HG03378 (cell line): Measurements from ENCODE around the gene RD3L.
A peak's percentile ranks its signal among the peaks of the same experiment; 100 is the strongest.

Experiments
- ATAC-seq: cut with Tn5 transposase; IDR thresholded peaks from one replicate; pipeline ENCODE4 v1.9.1; 2021; ENCODE audit warnings: mild to moderate bottlenecking, moderate library complexity; ENCODE audit not compliant: unreplicated experiment

RD3L gene

DNA sequence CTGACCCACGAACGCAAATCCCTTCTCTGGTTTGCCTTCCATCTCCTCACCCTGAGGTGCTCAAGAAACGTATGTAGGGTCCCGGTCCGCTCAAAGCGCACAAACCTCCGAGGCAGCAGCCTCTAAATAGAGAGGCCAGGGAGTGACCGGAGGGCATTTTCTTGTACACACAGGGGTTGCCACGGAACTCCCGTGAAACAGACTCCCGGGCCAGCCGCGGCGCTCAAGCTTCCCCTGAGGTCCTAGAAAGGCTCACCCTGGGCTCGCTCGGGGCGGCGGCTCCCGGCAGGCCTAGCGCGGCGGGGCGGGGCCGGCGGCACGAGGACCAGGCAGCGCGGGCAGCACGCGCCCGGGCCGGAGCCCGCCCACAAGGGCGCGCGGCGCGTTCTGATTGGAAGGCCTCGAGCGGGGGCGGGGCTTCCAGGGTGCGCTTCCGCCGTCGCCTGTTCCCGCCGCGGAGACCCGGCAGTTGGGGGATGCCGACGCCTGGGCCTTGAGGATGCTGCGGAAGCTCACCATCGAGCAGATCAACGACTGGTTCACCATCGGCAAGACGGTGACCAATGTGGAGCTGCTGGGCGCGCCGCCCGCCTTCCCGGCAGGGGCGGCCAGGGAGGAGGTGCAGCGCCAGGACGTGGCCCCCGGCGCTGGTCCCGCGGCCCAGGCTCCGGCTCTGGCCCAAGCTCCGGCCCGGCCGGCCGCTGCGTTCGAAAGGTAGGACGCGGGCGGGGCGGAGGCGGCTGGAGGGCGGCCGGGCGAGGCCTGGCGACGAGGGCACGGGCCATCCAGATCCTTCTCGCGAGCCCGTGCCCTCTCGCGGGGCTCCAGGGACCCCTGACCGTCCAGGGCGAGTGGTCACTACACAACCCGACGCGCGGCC, 14.1 kb downstream of the RD3L start, which contains the start of gene TDRD9:
TSS of gene TDRD9 (plus strand) at position 446 of the 880 bp plus-strand sequence. CDS start at position 500, 54 bp downstream.
- ATAC-seq, result no peak

DNA sequence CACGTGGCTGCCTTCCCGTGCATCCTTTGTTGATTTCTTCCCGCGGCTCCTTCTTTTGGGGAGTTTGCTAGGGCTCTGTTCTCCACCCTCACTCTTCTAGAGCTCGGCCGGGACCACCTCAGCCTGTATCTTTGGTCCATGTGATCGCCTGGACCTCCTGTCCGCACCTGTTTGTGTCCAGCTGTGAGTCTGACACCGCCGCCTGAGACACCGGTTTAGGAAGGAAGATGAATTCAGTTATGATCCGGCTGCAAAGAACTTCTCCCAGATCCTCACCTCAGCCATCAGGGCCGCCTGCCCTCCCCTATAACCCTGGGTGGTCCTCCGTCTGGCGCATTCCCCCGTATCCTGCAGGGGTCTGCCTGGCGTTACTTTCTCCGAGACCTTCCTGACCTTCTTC, 14.8 kb downstream of the RD3L start:
- ATAC-seq, result no peak

DNA sequence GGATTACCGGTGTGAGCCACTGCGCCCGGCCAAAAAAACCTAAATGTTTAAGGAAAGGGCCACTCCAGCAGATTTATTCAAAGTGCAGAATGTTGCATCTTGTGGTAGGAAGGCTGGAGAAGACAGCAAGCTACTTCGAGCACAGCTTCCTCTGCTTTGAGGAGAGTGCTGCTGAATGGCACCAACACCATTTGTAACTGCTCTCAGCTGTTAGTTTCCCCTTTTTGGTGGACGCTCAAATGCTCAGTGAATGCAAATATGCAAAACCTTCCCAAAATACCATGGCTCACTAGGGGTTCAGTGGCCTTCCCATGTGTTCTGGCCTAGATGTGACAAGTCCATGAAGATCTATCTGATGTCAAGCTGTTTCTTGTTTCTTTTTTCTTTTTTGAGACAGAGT, 17.0 kb downstream of the RD3L start:
- no peak for ATAC-seq

DNA sequence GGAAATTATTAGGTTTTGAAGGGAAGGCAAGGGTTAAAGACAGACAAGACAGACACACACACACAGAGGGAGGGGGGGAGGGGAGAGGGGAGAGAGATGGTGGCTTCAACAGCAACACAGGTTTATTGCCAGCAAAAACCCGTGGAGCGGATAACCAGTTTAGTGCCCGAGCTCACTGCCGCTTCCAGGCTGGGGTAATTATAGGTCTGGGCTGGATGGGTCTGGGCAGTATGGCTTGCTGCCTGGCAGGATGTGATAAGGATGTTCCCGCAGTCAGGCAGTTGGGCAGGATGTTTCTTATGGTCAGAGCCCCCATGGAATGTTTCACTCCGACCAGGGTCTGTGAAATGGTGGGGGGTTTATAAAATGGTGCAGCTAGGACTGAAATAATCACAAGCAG, 18.5 kb downstream of the RD3L start:
- ATAC-seq, result no peak

GRCh38 chr14:103921855-103922200, 20.5 kb downstream of the RD3L start:
- peak; percentile 12 for ATAC-seq

DNA sequence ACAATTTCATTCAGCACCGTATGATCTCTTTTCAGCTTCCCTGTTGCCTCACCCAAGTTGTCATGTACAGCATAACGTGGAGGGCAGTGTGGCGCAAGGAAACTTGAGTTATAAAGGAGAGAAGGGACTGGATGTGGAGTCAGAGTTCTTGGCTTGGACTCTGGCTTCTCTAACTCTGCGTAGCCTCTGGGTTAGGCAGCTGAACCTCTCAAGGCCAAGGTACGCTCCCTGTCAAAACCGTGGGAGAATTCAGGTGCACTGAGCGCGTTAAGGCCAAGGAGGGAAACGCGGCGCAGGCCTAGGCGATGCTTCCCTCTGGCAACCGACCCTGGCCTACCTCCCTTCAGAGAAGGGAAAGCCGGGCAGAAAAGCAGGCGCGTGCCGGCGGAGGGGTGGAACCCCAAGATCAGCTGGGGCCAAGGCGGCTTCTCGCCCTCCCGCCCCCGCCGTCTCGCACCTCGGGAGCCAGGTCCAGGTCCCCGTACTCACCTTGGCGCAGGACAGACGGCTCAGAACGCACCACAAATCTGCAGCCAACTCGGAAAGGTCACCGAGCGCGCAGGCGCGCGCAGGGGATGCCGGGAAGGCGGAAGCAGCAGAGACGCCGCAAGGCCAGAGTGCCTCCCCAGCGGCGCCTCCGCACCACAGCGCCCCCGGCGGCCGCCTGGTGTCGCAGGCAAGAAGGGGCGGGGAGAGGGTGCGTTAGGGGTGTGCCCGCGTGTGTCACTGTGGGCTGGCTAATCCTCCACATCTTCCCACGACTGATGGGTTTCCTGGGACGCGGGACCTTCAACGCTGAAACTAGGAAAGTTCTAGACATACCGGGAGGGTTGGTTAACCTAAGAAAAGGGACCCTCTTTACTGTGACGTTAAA, 21.1 kb downstream of the RD3L start:
- ATAC-seq, result peak; percentile 86

DNA sequence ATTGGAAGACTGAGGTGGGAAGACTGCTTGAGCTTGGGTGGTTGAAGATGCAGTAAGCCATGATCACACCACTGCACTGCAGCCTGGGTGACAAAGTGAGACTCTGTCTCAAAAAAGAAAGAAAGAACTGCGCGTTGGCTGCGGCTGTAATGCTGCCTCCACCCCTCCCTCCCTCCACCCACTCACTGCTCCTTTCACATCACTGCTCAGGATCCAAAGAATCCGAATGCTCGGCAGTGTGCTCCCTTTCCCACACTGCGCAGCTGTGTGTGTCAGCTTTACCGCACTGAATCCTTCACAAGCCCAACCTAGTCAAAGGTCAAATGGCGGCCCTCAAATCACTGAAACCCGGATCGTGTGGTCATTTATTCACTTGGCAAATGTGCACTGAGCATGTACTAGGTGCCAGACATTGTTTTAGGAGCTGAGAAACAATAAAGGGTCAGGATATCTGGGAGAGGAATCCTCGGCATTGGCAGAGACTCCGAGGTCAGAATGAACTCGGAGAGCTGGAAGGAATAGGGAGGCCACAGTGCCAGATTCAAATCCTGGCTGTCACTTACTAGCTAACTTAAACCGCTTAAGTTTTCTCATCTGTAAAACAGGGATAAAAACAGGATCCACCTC, 25.6 kb downstream of the RD3L start:
- ATAC-seq, result no peak

- no peak for ATAC-seq
Measured at GRCh38 chr14:103915616-103916015, 26.7 kb downstream of the RD3L start.

DNA sequence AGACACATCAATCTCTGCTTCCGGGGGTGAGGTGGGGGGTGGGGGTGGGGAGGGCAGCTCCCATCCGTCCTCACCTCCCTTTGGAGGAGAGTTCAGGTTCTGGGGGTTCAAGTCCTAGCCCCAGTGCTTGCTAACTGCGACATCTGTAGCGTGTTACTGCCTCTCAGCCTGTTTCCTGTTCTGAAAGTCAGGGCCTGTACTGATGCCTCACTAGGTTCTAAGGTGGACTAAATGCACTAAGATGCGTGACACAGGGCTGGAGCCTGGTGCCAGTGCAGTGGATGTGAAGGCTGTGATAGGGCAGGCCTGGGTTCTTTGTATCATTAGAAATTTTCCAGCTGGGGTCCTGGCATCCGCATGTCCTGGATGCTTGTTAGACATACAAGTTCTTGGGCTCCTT, 31.3 kb downstream of the RD3L start:
- no peak for ATAC-seq

DNA sequence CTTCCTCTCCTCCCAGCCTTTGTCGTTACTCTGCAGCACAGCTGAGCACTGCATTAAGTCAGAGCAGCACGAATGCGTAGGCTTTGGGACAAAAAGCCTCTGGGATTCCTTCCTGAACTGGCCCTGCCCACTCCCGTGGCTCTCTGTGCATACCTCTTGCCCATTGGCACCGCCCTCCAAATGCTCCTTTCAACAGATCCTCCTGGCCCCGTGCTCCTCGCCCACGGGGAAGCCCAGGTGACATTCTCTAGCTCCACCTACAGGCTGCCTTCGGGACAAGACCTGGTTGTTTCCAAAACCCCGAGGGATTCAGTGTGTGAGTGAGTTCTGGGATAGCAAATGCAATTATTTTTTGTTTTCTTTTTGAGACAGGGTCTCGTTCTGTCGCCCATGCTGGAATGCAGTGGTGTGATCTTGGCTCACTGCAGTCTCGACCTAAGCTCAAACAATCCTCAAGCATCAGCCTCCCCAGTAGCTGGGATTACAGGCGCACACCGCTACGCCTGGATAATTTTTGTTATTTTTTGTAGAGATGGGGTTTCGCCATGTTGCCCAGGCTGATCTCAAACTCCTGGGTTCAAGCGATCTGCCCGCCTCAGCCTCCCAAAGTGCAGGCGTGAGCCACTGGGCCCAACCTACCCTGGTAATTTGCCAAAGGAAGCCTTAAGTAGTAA, 31.9 kb downstream of the RD3L start:
- peak; percentile 61 for ATAC-seq

GRCh38 chr14:103909531-103910261, 32.6 kb downstream of the RD3L start:
- ATAC-seq, result no peak

GRCh38 chr14:103908580-103908979, 33.7 kb downstream of the RD3L start:
- no peak for ATAC-seq

DNA sequence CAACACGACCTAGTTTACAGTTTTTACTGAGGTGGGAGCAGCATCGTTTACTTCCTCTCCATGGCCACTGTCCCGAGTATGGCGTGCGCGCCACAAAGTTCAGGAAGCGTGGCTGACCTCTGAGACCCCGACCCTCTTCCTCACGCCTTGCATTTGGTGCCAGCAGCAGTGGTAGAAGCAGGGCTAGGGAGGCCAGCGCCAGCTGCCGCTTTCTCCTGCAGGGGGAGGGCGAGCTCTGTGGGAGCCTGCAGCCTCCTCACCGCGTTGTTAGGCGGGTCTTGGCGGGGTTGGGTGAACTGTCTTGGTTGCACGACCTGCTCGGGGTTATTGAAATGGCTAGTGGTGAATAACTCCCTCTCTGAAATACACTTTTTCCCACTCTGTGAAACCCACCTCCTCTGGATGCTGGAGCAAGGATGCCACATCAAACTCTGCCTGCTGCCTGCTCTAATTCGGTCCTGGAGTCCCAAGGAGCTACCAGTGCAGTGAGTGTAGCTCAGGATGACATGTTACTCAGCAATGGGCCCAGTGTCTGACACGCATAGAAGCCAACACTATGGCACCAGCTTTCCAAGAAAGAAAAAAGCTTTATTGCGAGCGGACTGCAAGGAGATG, 36.4 kb downstream of the RD3L start:
- ATAC-seq, result no peak

DNA sequence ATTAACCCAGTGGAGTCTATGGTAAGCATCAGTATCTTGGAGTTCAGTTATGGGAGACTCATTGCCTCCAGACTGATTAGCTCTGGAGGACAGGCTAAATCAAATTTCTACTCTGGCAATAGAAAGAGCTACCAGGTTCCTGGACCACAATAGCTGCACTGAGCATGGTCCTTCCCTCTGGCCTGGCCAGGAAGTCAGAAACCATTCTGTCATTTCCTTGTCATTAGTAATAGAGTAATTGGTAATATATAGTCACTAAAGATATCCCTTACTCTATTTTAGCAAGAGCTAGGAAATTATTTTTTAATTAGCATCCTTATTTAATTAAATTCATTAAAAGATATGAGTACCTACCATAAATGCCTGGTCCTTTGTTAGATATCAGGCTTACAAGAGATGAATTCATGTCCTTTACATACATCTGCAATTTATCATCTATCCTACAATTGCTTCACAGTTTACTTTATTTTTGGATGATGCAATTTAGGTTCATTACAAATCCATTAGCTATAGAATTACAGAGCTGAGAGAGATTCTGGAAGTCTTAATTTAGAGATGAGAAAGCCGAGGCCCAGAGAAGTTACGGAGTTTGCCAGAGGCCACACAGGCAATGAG, 37.7 kb downstream of the RD3L start:
- no peak for ATAC-seq

DNA sequence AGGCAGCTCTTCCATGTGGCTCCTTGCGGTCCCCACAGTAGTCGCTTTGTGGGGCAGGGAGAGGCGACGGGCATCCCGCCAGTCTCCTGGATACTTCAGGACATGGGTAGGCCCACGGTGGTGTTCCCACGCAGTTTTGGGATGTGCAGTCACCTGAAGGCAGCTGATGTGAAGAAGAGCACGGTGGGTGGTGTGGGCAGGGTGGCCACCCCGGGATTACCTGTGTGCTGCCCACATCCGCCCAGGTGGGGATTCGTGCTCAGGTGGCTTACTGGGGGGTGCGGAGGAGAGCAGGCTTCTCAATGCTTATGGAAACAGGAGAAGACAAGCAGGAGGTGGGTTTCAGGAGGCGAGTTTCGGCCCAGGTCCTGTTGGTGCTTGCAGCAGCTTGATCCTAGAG, 42.5 kb downstream of the RD3L start:
- no peak for ATAC-seq

GRCh38 chr14:103899316-103899715, 43.0 kb downstream of the RD3L start:
- ATAC-seq, result no peak

DNA sequence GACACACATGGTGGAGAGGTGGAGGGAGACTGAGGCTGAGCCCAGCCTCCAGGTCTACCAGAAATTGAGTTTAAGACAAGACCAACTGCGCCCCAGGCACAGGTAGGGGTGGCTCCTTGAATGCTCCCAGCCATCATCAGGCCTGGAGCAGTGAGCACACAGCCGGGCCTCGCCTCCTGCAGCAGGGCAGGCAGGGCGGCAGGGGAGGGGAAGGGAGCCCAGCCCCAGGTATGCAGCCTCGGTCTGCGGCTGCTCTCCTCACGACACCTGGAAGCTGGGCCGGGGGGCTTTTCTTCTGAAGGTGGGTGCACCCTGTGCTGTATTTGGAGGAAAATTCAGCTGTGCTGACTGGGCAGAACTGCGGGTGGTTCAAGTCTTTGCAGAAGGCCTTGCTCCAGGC, 43.6 kb downstream of the RD3L start:
- ATAC-seq, result no peak

GRCh38 chr14:103898204-103898603, 44.1 kb downstream of the RD3L start:
- ATAC-seq, result no peak
